Measurements from ENCODE around the gene SSBP4.

GRCh38 chr19:18444513-18444912 lies 25.3 kb downstream of the SSBP4 start:
- no peak for TF ChIP-seq CTCF (IDR thresholded peaks at IDR 0.05)
- no peak for TF ChIP-seq POLR2AphosphoS5 (IDR thresholded peaks at IDR 0.05)

All from suprapubic skin (tissue), 3 donors.